ENCODE data around the gene SDK2.

DNA sequence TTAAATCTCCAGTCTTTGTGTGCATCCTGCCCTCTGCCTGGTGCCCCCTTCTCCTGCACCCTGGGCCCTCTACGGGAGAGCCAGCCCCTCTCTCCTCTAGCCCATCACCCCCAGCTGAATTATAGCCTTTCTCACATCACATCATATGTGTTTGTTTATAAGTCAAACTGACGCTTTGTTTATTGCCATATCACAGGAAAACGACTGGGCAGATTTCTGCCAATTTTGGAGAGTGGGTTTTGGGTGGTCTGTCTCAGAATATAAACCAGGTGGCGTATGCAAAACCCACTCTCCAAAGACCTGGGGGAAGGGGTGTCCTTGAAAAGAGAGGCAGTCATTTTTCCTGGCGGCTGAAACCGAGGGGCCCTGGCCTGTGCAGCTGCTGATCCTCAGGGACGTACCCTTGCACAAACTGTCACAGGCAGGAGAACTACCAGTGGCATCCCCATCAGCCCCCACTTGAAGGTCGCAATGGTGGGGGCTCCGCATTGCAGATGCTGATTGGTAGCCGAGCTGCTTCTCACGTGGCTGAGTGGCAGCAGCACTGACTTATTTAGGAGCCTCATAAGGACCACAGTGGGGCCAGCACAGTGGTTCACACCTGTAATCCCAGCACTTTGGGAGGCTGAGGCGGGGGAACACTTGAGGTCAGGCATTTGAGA is 297.6 kb downstream of the SDK2 start:
- TF ChIP-seq, protein P1, sequence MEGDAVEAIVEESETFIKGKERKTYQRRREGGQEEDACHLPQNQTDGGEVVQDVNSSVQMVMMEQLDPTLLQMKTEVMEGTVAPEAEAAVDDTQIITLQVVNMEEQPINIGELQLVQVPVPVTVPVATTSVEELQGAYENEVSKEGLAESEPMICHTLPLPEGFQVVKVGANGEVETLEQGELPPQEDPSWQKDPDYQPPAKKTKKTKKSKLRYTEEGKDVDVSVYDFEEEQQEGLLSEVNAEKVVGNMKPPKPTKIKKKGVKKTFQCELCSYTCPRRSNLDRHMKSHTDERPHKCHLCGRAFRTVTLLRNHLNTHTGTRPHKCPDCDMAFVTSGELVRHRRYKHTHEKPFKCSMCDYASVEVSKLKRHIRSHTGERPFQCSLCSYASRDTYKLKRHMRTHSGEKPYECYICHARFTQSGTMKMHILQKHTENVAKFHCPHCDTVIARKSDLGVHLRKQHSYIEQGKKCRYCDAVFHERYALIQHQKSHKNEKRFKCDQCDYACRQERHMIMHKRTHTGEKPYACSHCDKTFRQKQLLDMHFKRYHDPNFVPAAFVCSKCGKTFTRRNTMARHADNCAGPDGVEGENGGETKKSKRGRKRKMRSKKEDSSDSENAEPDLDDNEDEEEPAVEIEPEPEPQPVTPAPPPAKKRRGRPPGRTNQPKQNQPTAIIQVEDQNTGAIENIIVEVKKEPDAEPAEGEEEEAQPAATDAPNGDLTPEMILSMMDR (IDR thresholded peaks at IDR 0.05), result no peak
- TF ChIP-seq POLR2A (IDR thresholded peaks at IDR 0.05), result no peak
